Occipital lobe (tissue), 2 donors: ENCODE results near the gene DPF1. TPM values are rescaled to one million over a fixed set of nuclear protein-coding genes. Genes with fewer than 3 reads are reported as not detected.

Experiments used
- DNase-seq: peaks from one replicate; lab custom pipeline; 2025; lab: John Stamatoyannopoulos, UW
- total RNA-seq: library from RNA; depleted of rRNA; stranded (reverse); fragments of >200 nt; gene quantifications from one replicate; pipeline ENCODE4 v1.2.3, GENCODE V29; 2014

DPF1 gene
- total RNA-seq, 1 donor from 2014 or later, result 37.4 TPM

GRCh38 chr19:38201731-38202130 lies 22.3 kb downstream of the DPF1 start:
- DNase-seq, result no peak

GRCh38 chr19:38199340-38199739 lies 24.7 kb downstream of the DPF1 start:
- DNase-seq, result no peak

- no peak for DNase-seq
Measured at GRCh38 chr19:38197937-38198704, 25.9 kb downstream of the DPF1 start.

- DNase-seq, result no peak
Measured at GRCh38 chr19:38196948-38197656, 26.9 kb downstream of the DPF1 start.

GRCh38 chr19:38196245-38196837 lies 27.7 kb downstream of the DPF1 start:
- DNase-seq, result no peak

- DNase-seq, result no peak
Measured at GRCh38 chr19:38195237-38195636, 28.8 kb downstream of the DPF1 start.

- no peak for DNase-seq
Measured at GRCh38 chr19:38194061-38194701, 29.8 kb downstream of the DPF1 start.

GRCh38 chr19:38193445-38193844 lies 30.6 kb downstream of the DPF1 start:
- DNase-seq, result no peak

- DNase-seq, result no peak
Measured at GRCh38 chr19:38191747-38192146, 32.3 kb downstream of the DPF1 start.

- DNase-seq, result no peak
Measured at GRCh38 chr19:38190793-38191192, 33.2 kb downstream of the DPF1 start.

GRCh38 chr19:38190061-38190460 lies 34.0 kb downstream of the DPF1 start:
- no peak for DNase-seq

GRCh38 chr19:38185562-38185961 lies 38.5 kb downstream of the DPF1 start:
- DNase-seq, result no peak

GRCh38 chr19:38184815-38185214 lies 39.2 kb downstream of the DPF1 start:
- no peak for DNase-seq

GRCh38 chr19:38183251-38183897 lies 40.6 kb downstream of the DPF1 start:
- DNase-seq, result no peak

GRCh38 chr19:38182536-38183210 lies 41.3 kb downstream of the DPF1 start:
- no peak for DNase-seq

GRCh38 chr19:38180071-38180470 lies 44.0 kb downstream of the DPF1 start:
- no peak for DNase-seq

- DNase-seq, result no peak
Measured at GRCh38 chr19:38175422-38175821, 48.6 kb downstream of the DPF1 start.

GRCh38 chr19:38173291-38174041 lies 50.6 kb downstream of the DPF1 start:
- peak; percentile 82 for DNase-seq

- peak; percentile 59 for DNase-seq
Measured at GRCh38 chr19:38172001-38172400, 52.0 kb downstream of the DPF1 start.

GRCh38 chr19:38170334-38170733 lies 53.7 kb downstream of the DPF1 start:
- no peak for DNase-seq
